ENCODE measurements around the gene STING1.
A peak's percentile ranks its signal among the peaks of the same experiment; 100 is the strongest.
"Not testable (repeated sequence)": the region's sequence is repeated elsewhere in the genome, so short reads cannot be mapped to it uniquely, and the experiment has no call there.

STING1 gene

DNA sequence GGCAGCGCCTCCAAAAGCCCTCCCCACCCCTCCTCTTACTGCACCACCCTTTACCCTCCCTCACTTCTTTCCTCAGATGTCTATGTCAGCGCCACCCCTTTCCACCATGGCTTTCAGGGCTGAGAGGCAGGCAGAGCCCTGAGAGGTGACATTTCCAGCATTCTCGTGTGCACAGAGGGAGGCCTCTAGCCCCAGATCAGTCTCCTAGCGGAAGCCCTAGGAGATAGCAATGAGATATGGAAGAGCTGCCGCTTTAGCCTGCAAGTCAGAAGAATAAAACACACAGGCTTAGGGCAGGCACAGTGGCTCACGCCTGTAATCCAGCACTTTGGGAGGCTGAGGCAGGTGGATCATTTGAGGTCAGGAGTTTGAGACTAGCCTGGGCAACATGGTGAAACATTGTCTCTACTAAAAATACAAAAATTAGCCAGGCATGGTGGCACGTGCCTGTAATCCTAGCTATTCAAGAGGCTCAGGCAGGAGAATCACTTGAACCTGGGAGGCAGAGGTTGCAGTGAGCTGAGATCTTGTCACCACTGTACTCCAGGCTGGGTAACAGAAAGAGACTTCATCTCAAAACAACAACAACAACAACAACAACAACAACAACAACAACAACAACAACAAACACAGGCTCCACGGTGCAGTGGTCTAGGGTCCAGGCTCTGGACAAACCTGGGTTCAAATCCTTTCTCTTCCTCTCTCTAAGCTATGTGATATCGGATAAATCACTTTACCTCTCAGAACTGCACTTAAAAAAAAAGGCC, 3.7 kb downstream of the STING1 start:
- H4K20me1 ChIP-seq (ENCODE audit: insufficient read depth, low read length); H3K4me2 ChIP-seq (ENCODE audit: insufficient read depth, low read length); H3K36me3 ChIP-seq (ENCODE audit: insufficient read depth, low read length); H3K27ac ChIP-seq (ENCODE audit: low read length); H3K9me3 ChIP-seq (ENCODE audit: insufficient read depth, low read length, severe bottlenecking); H3K4me3 ChIP-seq (ENCODE audit: low read depth in 1 of 2, low read length in 2 of 2); ATAC-seq (ENCODE audit: insufficient read depth, low read depth); DNase-seq; H2AFZ ChIP-seq (ENCODE audit: low read depth, low read length); H3K9ac ChIP-seq (ENCODE audit: low read depth, low read length); H3K79me2 ChIP-seq (ENCODE audit: insufficient read depth, low read length); H3K27me3 ChIP-seq (ENCODE audit: insufficient read depth, low read length, poor library complexity): not testable (repeated sequence)
- H3K4me1 ChIP-seq (ENCODE audit: insufficient read depth, low read length): peaks cover 60% of the 10 kb centered on the region

DNA sequence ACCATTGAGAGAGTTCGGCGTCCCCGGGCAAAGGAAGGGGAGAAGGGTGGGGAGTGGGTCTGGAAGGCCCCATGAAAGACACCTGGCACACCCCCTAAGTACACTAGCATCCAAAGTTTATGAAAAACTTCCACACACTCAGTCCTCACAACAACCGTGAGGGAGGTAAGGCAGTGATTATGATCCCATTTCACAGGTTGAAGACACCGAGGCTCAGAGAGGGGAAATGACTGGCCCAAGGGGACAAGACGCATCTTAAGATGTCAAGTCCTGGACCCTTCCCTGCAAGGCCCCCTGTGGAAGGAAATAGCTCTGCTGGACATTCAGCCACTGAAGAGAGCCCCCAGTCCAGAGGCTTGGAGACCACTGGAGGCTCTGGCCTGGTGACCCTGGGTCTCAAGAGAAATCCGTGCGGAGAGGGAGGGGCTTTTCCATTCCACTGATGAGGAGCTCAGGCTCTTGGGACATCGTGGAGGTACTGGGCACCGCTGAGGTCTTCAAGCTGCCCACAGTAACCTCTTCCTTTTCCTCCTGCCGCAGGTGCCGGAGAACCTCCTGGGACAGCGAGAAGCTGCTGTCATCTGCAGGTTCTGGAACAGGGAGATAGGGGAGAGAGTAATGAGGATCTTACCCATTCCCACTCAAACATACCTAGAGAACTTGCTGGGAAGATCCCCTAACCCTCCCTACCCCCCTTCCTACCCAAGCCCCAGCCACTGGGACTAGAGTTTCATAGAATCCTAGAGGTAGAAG, 6.5 kb downstream of the STING1 start:
- no peaks in the 10 kb centered on the region; the same call in 1 of the 2 replicates for H3K36me3 ChIP-seq (ENCODE audit: insufficient read depth, low read length)
- peak overlapping the region; percentile 98 for H3K27ac ChIP-seq (ENCODE audit: low read length)
- no peak overlapping the region for H2AFZ ChIP-seq (ENCODE audit: low read depth, low read length)
- H3K9me3 ChIP-seq (ENCODE audit: insufficient read depth, low read length, severe bottlenecking): no peaks in the 10 kb centered on the region
- no peak overlapping the region for H3K4me2 ChIP-seq (ENCODE audit: insufficient read depth, low read length)
- H3K27me3 ChIP-seq (ENCODE audit: insufficient read depth, low read length, poor library complexity): no peaks in the 10 kb centered on the region
- TF ChIP-seq, protein P1, sequence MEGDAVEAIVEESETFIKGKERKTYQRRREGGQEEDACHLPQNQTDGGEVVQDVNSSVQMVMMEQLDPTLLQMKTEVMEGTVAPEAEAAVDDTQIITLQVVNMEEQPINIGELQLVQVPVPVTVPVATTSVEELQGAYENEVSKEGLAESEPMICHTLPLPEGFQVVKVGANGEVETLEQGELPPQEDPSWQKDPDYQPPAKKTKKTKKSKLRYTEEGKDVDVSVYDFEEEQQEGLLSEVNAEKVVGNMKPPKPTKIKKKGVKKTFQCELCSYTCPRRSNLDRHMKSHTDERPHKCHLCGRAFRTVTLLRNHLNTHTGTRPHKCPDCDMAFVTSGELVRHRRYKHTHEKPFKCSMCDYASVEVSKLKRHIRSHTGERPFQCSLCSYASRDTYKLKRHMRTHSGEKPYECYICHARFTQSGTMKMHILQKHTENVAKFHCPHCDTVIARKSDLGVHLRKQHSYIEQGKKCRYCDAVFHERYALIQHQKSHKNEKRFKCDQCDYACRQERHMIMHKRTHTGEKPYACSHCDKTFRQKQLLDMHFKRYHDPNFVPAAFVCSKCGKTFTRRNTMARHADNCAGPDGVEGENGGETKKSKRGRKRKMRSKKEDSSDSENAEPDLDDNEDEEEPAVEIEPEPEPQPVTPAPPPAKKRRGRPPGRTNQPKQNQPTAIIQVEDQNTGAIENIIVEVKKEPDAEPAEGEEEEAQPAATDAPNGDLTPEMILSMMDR (IDR thresholded peaks at IDR 0.05; ENCODE audit: borderline replicate concordance, extremely low read depth, low read length, poor library complexity, severe bottlenecking): no peak
- no peak for TF ChIP-seq EZH2 (IDR thresholded peaks at IDR 0.05; ENCODE audit: borderline replicate concordance, low read depth, low read length, severe bottlenecking)
- no peak overlapping the region for H3K9ac ChIP-seq (ENCODE audit: low read depth, low read length)
- no peaks in the 10 kb centered on the region for H4K20me1 ChIP-seq (ENCODE audit: insufficient read depth, low read length)
- ATAC-seq (ENCODE audit: insufficient read depth, low read depth) (no peak; the same call in 1 of the 3 replicates), DNase-seq (no peak)
- H3K4me3 ChIP-seq (ENCODE audit: low read depth in 1 of 2, low read length in 2 of 2): no peak overlapping the region; a peak in 1 of 4 replicates
- peaks cover 42% of the 10 kb centered on the region for H3K4me1 ChIP-seq (ENCODE audit: insufficient read depth, low read length)
- no peaks in the 10 kb centered on the region for H3K79me2 ChIP-seq (ENCODE audit: insufficient read depth, low read length)

DNA sequence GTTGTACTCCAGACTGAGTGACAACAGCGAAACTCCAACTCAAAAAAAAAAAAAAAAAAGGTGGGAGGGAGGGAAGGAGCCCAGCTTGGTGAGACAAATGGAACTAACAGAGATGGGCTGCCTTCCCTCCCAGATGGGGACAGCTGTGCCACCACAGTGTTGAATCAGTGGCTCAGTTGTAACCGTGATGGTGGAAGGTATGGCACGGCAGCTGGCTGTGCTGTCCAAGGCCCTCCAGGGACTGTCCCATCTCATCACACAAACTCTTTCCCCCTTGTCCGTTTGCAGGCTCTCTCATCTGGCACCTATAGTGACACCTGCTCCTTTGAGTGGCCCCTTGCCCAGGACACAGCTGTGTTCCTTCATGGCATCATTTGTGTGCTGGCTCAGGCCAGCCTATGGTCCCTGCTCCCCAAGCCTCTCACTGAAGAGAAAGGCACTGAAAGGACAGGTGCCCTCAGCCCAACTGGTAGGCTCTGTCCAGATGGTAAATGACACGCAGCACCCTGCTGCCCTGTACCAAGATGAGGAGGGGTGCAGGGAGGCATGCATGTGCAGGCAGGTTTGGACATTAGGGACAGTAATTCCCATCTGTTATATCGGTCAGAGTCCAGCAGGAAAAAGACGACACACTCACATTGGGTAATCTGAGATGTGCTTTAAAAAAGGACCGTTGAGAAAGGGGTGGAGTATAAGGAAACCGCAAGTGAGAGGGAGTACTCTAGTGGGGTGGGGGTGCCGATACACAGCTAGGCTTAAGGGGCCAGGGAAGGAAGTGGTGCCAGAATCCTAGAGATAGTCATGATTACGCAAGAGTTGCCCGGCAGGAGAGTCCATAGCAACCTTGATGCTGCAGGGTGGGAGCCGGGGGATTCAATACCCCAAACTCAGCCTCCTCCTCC, 7.4 kb downstream of the STING1 start:
- peak overlapping the region; percentile 56 for H3K4me2 ChIP-seq (ENCODE audit: insufficient read depth, low read length)

More for the DNA sequence above, 7.4 kb downstream of the STING1 start:
- Histone ChIP-seq H3K27me3 (ENCODE audit: insufficient read depth, low read length, poor library complexity) (no peaks in the 10 kb centered on the region), H2AFZ (ENCODE audit: low read depth, low read length) (peak overlapping the region; percentile 49; the same call in 1 of the 2 replicates), H3K27ac (ENCODE audit: low read length) (peak overlapping the region; percentile 98), H3K9ac (ENCODE audit: low read depth, low read length) (peak overlapping the region; percentile 52), H3K4me3 (ENCODE audit: low read depth in 1 of 2, low read length in 2 of 2) (peak overlapping the region in 1 of 2 experiments; percentile 37; a peak in 2 of 4 replicates), H4K20me1 (ENCODE audit: insufficient read depth, low read length) (no peaks in the 10 kb centered on the region), H3K4me1 (ENCODE audit: insufficient read depth, low read length) (peaks cover 42% of the 10 kb centered on the region), H3K9me3 (ENCODE audit: insufficient read depth, low read length, severe bottlenecking) (no peaks in the 10 kb centered on the region), H3K79me2 (ENCODE audit: insufficient read depth, low read length) (no peaks in the 10 kb centered on the region), H3K36me3 (ENCODE audit: insufficient read depth, low read length) (no peaks in the 10 kb centered on the region; the same call in 1 of the 2 replicates)
- peak; percentile 87 for DNase-seq
- peak; percentile 85 for ATAC-seq (ENCODE audit: insufficient read depth, low read depth)
- TF ChIP-seq EZH2 (IDR thresholded peaks at IDR 0.05; ENCODE audit: borderline replicate concordance, low read depth, low read length, severe bottlenecking): no peak
- TF ChIP-seq, protein P1 (IDR thresholded peaks at IDR 0.05; ENCODE audit: borderline replicate concordance, extremely low read depth, low read length, poor library complexity, severe bottlenecking): no peak
